Stimulated activated CD8-positive, alpha-beta memory T cell treated with anti-CD3 and anti-CD28 coated beads, Interleukin-15, amount 100 ng/mL, for 24 hours (primary cell): ENCODE results near the gene WSB2.
A peak's percentile ranks its signal among the peaks of the same experiment; 100 is the strongest.
"Not testable (repeated sequence)": the region's sequence is repeated elsewhere in the genome, so short reads cannot be mapped to it uniquely, and the experiment has no call there.

Experiments used
- DNase-seq: peaks from one replicate; pipeline ENCODE4 v3.0.0-alpha.2; 2020; ENCODE audit warnings: low read depth

Gene WSB2

GRCh38 chr12:118034429-118035189 is 26.4 kb downstream of the WSB2 start:
- no peak for DNase-seq

- DNase-seq: no peak
These were observed 27.1 kb downstream of the WSB2 start for GRCh38 chr12:118033902-118034301.

GRCh38 chr12:118033323-118033722 is 27.7 kb downstream of the WSB2 start:
- DNase-seq: no peak

- DNase-seq: no peak
These were observed 28.8 kb downstream of the WSB2 start for GRCh38 chr12:118032188-118032587.

- DNase-seq: no peak
These were observed 31.8 kb downstream of the WSB2 start for GRCh38 chr12:118029166-118029565.

GRCh38 chr12:118025168-118025567 is 35.8 kb downstream of the WSB2 start:
- DNase-seq: no peak

- no peak for DNase-seq
These were observed 37.6 kb downstream of the WSB2 start for GRCh38 chr12:118023301-118023860.

GRCh38 chr12:118022728-118023109 is 38.3 kb downstream of the WSB2 start:
- no peak for DNase-seq

- DNase-seq: not testable (repeated sequence)
These were observed 38.8 kb downstream of the WSB2 start for GRCh38 chr12:118022097-118022727.

GRCh38 chr12:118020036-118020435 is 40.9 kb downstream of the WSB2 start:
- no peak for DNase-seq

GRCh38 chr12:118017926-118018325 is 43.1 kb downstream of the WSB2 start:
- DNase-seq: no peak

- DNase-seq: peak; percentile 96
These were observed 44.3 kb downstream of the WSB2 start, which contains the start of gene RFC5 for GRCh38 chr12:118016424-118017264. RFC5 (plus strand) TSS chr12:118016703; CDS start chr12:118016828, 125 bp downstream.

- DNase-seq: no peak
These were observed 45.0 kb downstream of the WSB2 start for GRCh38 chr12:118015944-118016343.

- no peak for DNase-seq
These were observed 45.7 kb downstream of the WSB2 start for GRCh38 chr12:118015306-118015705.

- no peak for DNase-seq
These were observed 47.7 kb downstream of the WSB2 start for GRCh38 chr12:118013283-118013682.

GRCh38 chr12:118011961-118012360 is 49.0 kb downstream of the WSB2 start:
- no peak for DNase-seq

GRCh38 chr12:118011377-118011776 is 49.6 kb downstream of the WSB2 start:
- no peak for DNase-seq

GRCh38 chr12:118010903-118011302 is 50.1 kb downstream of the WSB2 start:
- DNase-seq: no peak

- DNase-seq: not testable (repeated sequence)
These were observed 61.2 kb downstream of the WSB2 start for GRCh38 chr12:117999806-118000205.

- no peak for DNase-seq
These were observed 62.3 kb downstream of the WSB2 start for GRCh38 chr12:117998719-117999118.

- no peak for DNase-seq
These were observed 66.2 kb downstream of the WSB2 start for GRCh38 chr12:117994551-117995438.
